A549 treated with DMSO at 1 μM for 4 hours (cell line): ENCODE results near the gene SLC35D3. TPM values are rescaled to one million over a fixed set of nuclear protein-coding genes. Genes with fewer than 3 reads are reported as not detected.

Experiments
- total RNA-seq: library from RNA; stranded (reverse); fragments of 200-300 nt; extraction: Qiagen RNA extraction; gene quantifications from 5 replicates; pipeline ENCODE4 v1.2.3, GENCODE V29; 2022; ENCODE audit warnings: low read depth

Gene SLC35D3, protein sequence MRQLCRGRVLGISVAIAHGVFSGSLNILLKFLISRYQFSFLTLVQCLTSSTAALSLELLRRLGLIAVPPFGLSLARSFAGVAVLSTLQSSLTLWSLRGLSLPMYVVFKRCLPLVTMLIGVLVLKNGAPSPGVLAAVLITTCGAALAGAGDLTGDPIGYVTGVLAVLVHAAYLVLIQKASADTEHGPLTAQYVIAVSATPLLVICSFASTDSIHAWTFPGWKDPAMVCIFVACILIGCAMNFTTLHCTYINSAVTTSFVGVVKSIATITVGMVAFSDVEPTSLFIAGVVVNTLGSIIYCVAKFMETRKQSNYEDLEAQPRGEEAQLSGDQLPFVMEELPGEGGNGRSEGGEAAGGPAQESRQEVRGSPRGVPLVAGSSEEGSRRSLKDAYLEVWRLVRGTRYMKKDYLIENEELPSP
- total RNA-seq = 0.03 to 0.10 TPM (median 0.05 TPM) in 5 replicates

DNA sequence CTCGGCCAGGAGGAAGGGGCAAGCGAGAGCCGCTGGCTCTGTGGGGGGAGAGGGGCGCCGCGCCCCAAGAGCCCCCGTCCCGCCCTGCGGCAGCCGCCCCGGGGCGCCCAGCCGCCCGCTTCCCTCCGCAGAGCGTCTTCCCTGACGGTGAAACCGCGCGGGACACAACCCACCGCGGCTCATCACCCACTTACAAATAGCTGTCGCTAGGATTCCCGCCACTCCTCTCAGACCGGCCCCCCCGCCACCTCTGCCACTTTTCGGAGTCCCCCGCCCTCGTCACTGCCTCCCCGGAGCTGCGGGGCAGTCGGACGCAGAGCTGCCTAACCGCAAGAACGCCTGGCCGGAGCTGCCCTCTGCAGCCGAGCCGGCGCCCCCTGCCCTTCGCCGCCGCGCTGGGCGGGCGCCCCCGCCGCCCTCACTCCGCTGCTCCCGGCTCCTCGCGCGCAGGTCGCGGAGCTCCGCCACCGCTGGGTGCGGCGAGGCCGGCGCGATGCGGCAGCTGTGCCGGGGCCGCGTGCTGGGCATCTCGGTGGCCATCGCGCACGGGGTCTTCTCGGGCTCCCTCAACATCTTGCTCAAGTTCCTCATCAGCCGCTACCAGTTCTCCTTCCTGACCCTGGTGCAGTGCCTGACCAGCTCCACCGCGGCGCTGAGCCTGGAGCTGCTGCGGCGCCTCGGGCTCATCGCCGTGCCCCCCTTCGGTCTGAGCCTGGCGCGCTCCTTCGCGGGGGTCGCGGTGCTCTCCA lies at the start of gene SLC35D3:
Gene SLC35D3 (plus strand): TSS at position 366 of the 749 bp plus-strand sequence. CDS start 128 bp downstream, at position 494.

Other genes starting within 250 kb of the SLC35D3 start
- 2.3 to 3.9 TPM (median 3.5 TPM) in 5 replicates for gene MAP3K5, start 129.8 kb upstream of the SLC35D3 start, total RNA-seq
- 4.3 to 5.1 TPM (median 4.9 TPM) in 5 replicates for gene PEX7, start 99.7 kb upstream of the SLC35D3 start, total RNA-seq
- 0.02 to 0.03 TPM in 2 of 5 replicates, not detected in the others for gene IL20RA, start 122.7 kb downstream of the SLC35D3 start, total RNA-seq